ENCODE data around the gene ATP6V1A. TPM values are rescaled to one million over a fixed set of nuclear protein-coding genes. Genes with fewer than 3 reads are reported as not detected.

The ATP6V1A gene
- total and polyA plus RNA-seq, 2 of the 13 experiments (the other 11 are each of a cell fraction or from before 2014, with no cell fraction given): 23.4 to 95.1 TPM

- TF ChIP-seq PRMT3 (CRISPR knock-in tag; IDR thresholded peaks at IDR 0.05; ENCODE audit: borderline replicate concordance, low read depth): no peak
- TF ChIP-seq ZNF773 (CRISPR knock-in tag; IDR thresholded peaks at IDR 0.05; ENCODE audit: borderline replicate concordance): no peak; the same call in 1 of the 2 replicates
- peak; percentile 19 for TF ChIP-seq ZNF407 (CRISPR knock-in tag; IDR thresholded peaks at IDR 0.05; ENCODE audit: not compliant biosample characterization)
- TF ChIP-seq TFDP2 (CRISPR knock-in tag; IDR thresholded peaks at IDR 0.05): no peak; the same call in 1 of the 2 replicates
- no peak for TF ChIP-seq ZNF30 (CRISPR knock-in tag; IDR thresholded peaks at IDR 0.05)
- no peak for TF ChIP-seq ZNF224 (CRISPR knock-in tag; IDR thresholded peaks at IDR 0.05)
- TF ChIP-seq SAFB2 (CRISPR knock-in tag; IDR thresholded peaks at IDR 0.05; ENCODE audit: borderline replicate concordance, low read depth): no peak
- TF ChIP-seq ZNF503 (CRISPR knock-in tag; IDR thresholded peaks at IDR 0.05): no peak
- TF ChIP-seq SMARCE1 (IDR thresholded peaks at IDR 0.05; ENCODE audit: borderline replicate concordance): no peak
- no peak for TF ChIP-seq ZNF749 (CRISPR knock-in tag; IDR thresholded peaks at IDR 0.05; ENCODE audit: borderline replicate concordance)
- no peak for TF ChIP-seq PAF1 (CRISPR knock-in tag; IDR thresholded peaks at IDR 0.05)
- peak; percentile 68; the same call in 1 of the 2 replicates for TF ChIP-seq HOXA5 (CRISPR knock-in tag; IDR thresholded peaks at IDR 0.05)
- 0 out of 2 replicates have a peak, but pooled peaks have one; percentile 4 for TF ChIP-seq ZNF230 (CRISPR knock-in tag; IDR thresholded peaks at IDR 0.05)
- TF ChIP-seq ZBTB33 (CRISPR knock-in tag; IDR thresholded peaks at IDR 0.05): no peak
- TF ChIP-seq KLF13 (CRISPR knock-in tag; IDR thresholded peaks at IDR 0.05): no peak
Measured at GRCh38 chr3:113744941-113745755, 1.7 kb upstream of the ATP6V1A start (continued).
